ENCODE measurements around the gene ARHGEF4. TPM values are rescaled to one million over a fixed set of nuclear protein-coding genes. Genes with fewer than 3 reads are reported as not detected.
A peak's percentile ranks its signal among the peaks of the same experiment; 100 is the strongest.

ARHGEF4 gene
- total RNA-seq, 1 experiment from 2014 or later: 12.6 TPM

DNA sequence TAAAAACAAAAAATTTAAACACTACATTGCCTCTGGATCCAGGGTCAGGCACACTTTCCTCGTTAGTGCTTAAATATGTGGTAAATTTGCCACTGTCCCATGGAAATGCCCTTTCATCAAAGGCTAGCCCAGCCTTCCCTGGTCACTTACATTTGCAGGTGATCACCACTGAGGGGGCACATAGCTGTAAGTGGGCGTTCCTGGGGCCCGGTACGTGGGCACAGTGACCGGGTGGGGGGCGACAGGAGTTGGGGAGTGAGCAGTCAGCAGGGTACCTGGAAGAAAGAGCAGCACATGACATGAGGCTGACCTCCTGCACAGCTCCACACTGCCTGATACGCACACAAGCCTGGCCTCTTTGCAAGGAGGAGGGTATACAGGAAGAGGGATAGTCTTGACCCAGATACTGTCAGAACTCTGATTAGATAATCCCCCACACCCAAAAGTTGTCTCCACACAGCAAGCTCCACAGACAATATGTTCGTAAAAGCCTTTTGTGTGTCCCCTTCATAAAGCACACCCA lies 216.1 kb downstream of the ARHGEF4 start:
- H3K79me2 ChIP-seq (ENCODE audit: insufficient read depth, low read length): peaks cover 8% of the 10 kb centered on the region
- H2BK120ac ChIP-seq (ENCODE audit: low read depth, low read length, poor library complexity, severe bottlenecking): no peak overlapping the region
- no CpG with 5 or more reads among the region's 8 CpGs for WGBS (ENCODE audit: extremely low coverage, insufficient read length, low lambda C conversion rate)
- H3K14ac ChIP-seq (ENCODE audit: insufficient read depth, low read length): no peak overlapping the region
- H3K27me3 ChIP-seq (ENCODE audit: insufficient read depth, low read length): no peaks in the 10 kb centered on the region
- H3K23ac ChIP-seq (ENCODE audit: insufficient read length, low read depth, low read length): no peak overlapping the region
- no peak overlapping the region for H3K9ac ChIP-seq (ENCODE audit: extremely low read depth, insufficient read length, low read length)
- no peak overlapping the region for H2BK12ac ChIP-seq (ENCODE audit: insufficient read length, low read depth, low read length)
- H3K4me3 Mint-ChIP-seq: no peak overlapping the region
- TF ChIP-seq CTCF (conservative IDR thresholded peaks at IDR 0.05): no peak
- no peak overlapping the region for H2BK15ac ChIP-seq (ENCODE audit: low read depth, low read length)
- no peak overlapping the region for H2AFZ ChIP-seq (ENCODE audit: low read length)
- peaks cover 70 to 88% (median 88%) of the 10 kb centered on the region in 3 experiments; a peak in 6 of 7 replicates for H3K36me3 Mint-ChIP-seq (ENCODE audit: insufficient read depth in 1 of 3, low read depth in 3 of 3)
- peak overlapping the region in 2 of 3 experiments; percentile 19 to 53; a peak in 2 of 7 replicates for H3K27ac Mint-ChIP-seq
- peaks cover 8% of the 10 kb centered on the region for H3K79me1 ChIP-seq (ENCODE audit: insufficient read depth, low read depth, low read length, poor library complexity, severe bottlenecking)
- H3K4me1 ChIP-seq (ENCODE audit: insufficient read depth, low read length): no peaks in the 10 kb centered on the region; the same call in 1 of the 2 replicates
- no peak overlapping the region for H3K18ac ChIP-seq (ENCODE audit: insufficient read length, low read depth, low read length)
- no peaks in the 10 kb centered on the region for H3K9me3 ChIP-seq (ENCODE audit: control insufficient read depth, low read depth, low read length)
- H3K27me3 Mint-ChIP-seq (ENCODE audit: low read depth): no peaks in the 10 kb centered on the region; the same call in 1 of the 2 replicates
- no peaks in the 10 kb centered on the region for H3K23me2 ChIP-seq (ENCODE audit: insufficient read length, low read depth, low read length, poor library complexity, severe bottlenecking)
- no peak for DNase-seq
- no peak overlapping the region for H2AK5ac ChIP-seq (ENCODE audit: insufficient read length, low read length)
- no peak overlapping the region for H3K56ac ChIP-seq (ENCODE audit: insufficient read length, low read depth, low read length)
- no peak overlapping the region for H2BK5ac ChIP-seq (ENCODE audit: insufficient read length, low read length)
- H3K27ac ChIP-seq (ENCODE audit: insufficient read length, low read depth, low read length): no peak overlapping the region
- no peak overlapping the region for H3K4ac ChIP-seq (ENCODE audit: low read depth, low read length)
- no peak overlapping the region for H3K4me2 ChIP-seq (ENCODE audit: insufficient read depth, insufficient read length, low read length)
- H4K5ac ChIP-seq (ENCODE audit: insufficient read length, low read depth, low read length): no peak overlapping the region
- no peak overlapping the region for H4K8ac ChIP-seq (replicated peaks; ENCODE audit: insufficient read length, low read depth, low read length)
- no peaks in the 10 kb centered on the region for H3K9me3 Mint-ChIP-seq
- no peak overlapping the region for H4K91ac ChIP-seq (ENCODE audit: insufficient read length, low read depth, low read length)
- peaks cover 5 to 10% of the 10 kb centered on the region in 2 experiments; a peak in 3 of 4 replicates for H3K4me1 Mint-ChIP-seq
- H3T11ph ChIP-seq (ENCODE audit: low read length): no peak overlapping the region
- peaks cover 5% of the 10 kb centered on the region for H4K20me1 ChIP-seq (ENCODE audit: control insufficient read depth, insufficient read depth, insufficient read length)
- H2BK20ac ChIP-seq (ENCODE audit: low read depth, low read length, poor library complexity, severe bottlenecking): no peak overlapping the region
